Measurements from ENCODE around the gene CC2D2A.
"Not testable (repeated sequence)": the region's sequence is repeated elsewhere in the genome, so short reads cannot be mapped to it uniquely, and the experiment has no call there.

The CC2D2A gene

DNA sequence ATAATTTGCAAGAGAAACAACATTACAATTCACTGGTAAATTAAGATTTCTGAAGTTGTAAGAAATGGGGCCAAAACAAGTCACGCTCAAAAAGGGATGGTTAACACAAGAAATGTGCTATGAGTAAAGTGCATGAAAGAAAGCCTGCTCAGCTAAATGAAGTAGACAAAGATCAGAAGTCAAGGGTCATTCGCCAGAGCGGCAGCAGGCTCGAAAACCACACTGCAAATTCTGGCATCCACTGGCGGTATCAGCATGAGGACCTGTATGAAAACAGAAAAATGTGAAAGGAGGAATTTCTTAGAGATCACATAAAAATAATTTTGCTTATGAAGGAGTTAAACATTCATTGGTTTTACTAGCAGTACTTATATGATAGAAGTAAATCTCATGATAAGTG lies 135.9 kb downstream of the CC2D2A start:
- TF ChIP-seq ZFP3 (CRISPR knock-in tag; IDR thresholded peaks at IDR 0.05) (no peak), TSHZ2 (CRISPR knock-in tag; IDR thresholded peaks at IDR 0.05) (no peak), CSRNP3 (CRISPR knock-in tag; IDR thresholded peaks at IDR 0.05) (no peak), SNAI2 (CRISPR knock-in tag; IDR thresholded peaks at IDR 0.05) (no peak), CREB5 (CRISPR knock-in tag; IDR thresholded peaks at IDR 0.05; ENCODE audit: low read depth) (no peak), ZNF565 (CRISPR knock-in tag; conservative IDR thresholded peaks at IDR 0.05; ENCODE audit: low read depth) (no peak), POU6F1 (CRISPR knock-in tag; IDR thresholded peaks at IDR 0.05; ENCODE audit: borderline replicate concordance, low read depth) (no peak), GLIS3 (CRISPR knock-in tag; IDR thresholded peaks at IDR 0.05) (no peak), CSDC2 (CRISPR knock-in tag; IDR thresholded peaks at IDR 0.05) (no peak), ARNTL (CRISPR knock-in tag; IDR thresholded peaks at IDR 0.05; ENCODE audit: borderline replicate concordance, low read depth) (no peak), RARB (CRISPR knock-in tag; IDR thresholded peaks at IDR 0.05) (no peak), TCF4 (CRISPR knock-in tag; IDR thresholded peaks at IDR 0.05; ENCODE audit: borderline replicate concordance) (no peak), TOX (CRISPR knock-in tag; IDR thresholded peaks at IDR 0.05; ENCODE audit: borderline replicate concordance) (no peak), ZNF70 (CRISPR knock-in tag; IDR thresholded peaks at IDR 0.05) (no peak), BACH2 (CRISPR knock-in tag; IDR thresholded peaks at IDR 0.05; ENCODE audit: borderline replicate concordance) (no peak), ESRRG (CRISPR knock-in tag; IDR thresholded peaks at IDR 0.05) (no peak), ZFP30 (CRISPR knock-in tag; IDR thresholded peaks at IDR 0.05) (no peak), ZNF8 (CRISPR knock-in tag; IDR thresholded peaks at IDR 0.05) (no peak), ISL1 (CRISPR knock-in tag; IDR thresholded peaks at IDR 0.05) (no peak)
- no peak for ATAC-seq

GRCh38 chr4:15610855-15611254 lies 141.2 kb downstream of the CC2D2A start:
- TF ChIP-seq BACH2 (CRISPR knock-in tag; IDR thresholded peaks at IDR 0.05; ENCODE audit: borderline replicate concordance), result no peak
- no peak for TF ChIP-seq SNAI2 (CRISPR knock-in tag; IDR thresholded peaks at IDR 0.05)
- TF ChIP-seq ZFP3 (CRISPR knock-in tag; IDR thresholded peaks at IDR 0.05), result no peak
- no peak for TF ChIP-seq TSHZ2 (CRISPR knock-in tag; IDR thresholded peaks at IDR 0.05)
- no peak for TF ChIP-seq CSDC2 (CRISPR knock-in tag; IDR thresholded peaks at IDR 0.05)

DNA sequence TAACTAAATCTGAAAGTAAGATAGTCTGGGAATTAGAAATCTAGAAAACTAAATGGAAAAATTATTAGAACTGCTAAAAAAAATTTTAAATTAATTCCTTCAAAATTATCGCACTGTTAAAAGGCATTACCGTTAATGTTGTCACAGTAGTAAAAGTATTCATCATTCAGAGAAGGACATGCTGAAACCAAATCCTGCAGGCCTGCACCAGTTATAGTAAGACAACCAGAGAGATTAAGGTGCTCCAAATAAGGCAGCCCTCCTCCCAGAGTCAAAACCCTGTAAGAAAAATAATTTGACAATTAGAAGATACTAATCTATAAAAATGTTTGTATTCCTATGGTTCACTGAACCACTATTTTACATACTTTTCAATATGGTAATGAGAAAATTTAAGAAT lies 142.5 kb downstream of the CC2D2A start:
- ATAC-seq, result no peak
- no peak for TF ChIP-seq ZC3H10 (CRISPR knock-in tag; IDR thresholded peaks at IDR 0.05)
- no peak for TF ChIP-seq POU6F1 (CRISPR knock-in tag; IDR thresholded peaks at IDR 0.05; ENCODE audit: borderline replicate concordance, low read depth)
- TF ChIP-seq ARNTL (CRISPR knock-in tag; IDR thresholded peaks at IDR 0.05; ENCODE audit: borderline replicate concordance, low read depth), result no peak
- no peak for TF ChIP-seq CSRNP3 (CRISPR knock-in tag; IDR thresholded peaks at IDR 0.05)
- TF ChIP-seq GLIS3 (CRISPR knock-in tag; IDR thresholded peaks at IDR 0.05), result no peak
- TF ChIP-seq TOX (CRISPR knock-in tag; IDR thresholded peaks at IDR 0.05; ENCODE audit: borderline replicate concordance), result no peak
- TF ChIP-seq ZNF8 (CRISPR knock-in tag; IDR thresholded peaks at IDR 0.05), result no peak
- no peak for TF ChIP-seq ESRRG (CRISPR knock-in tag; IDR thresholded peaks at IDR 0.05)
- TF ChIP-seq CREB5 (CRISPR knock-in tag; IDR thresholded peaks at IDR 0.05; ENCODE audit: low read depth), result no peak
- TF ChIP-seq SNAI2 (CRISPR knock-in tag; IDR thresholded peaks at IDR 0.05), result no peak
- TF ChIP-seq TCF4 (CRISPR knock-in tag; IDR thresholded peaks at IDR 0.05; ENCODE audit: borderline replicate concordance), result no peak
- TF ChIP-seq OSR1 (CRISPR knock-in tag; IDR thresholded peaks at IDR 0.05), result no peak

More at GRCh38 chr4:15610855-15611254, 141.2 kb downstream of the CC2D2A start:
- ATAC-seq, result no peak

GRCh38 chr4:15614891-15615290 lies 145.2 kb downstream of the CC2D2A start:
- ATAC-seq, result not testable (repeated sequence)

Data from SK-N-SH treated with all-trans-retinoic acid at 6 μM for 48 hours (cell line).